Liver (tissue), 9 donors: ENCODE results near the gene DDX42. TPM values are rescaled to one million over a fixed set of nuclear protein-coding genes. Genes with fewer than 3 reads are reported as not detected.
A peak's percentile ranks its signal among the peaks of the same experiment; 100 is the strongest.

ENCODE experiments used
- DNase-seq: peaks from one replicate; pipeline ENCODE4 v3.0.0-alpha.2; 2017; ENCODE audit warnings: low spot score
- H3K27ac ChIP-seq, 2 donors: one replicate each; pipeline ENCODE4 v1.7.0; 2013; ENCODE audit warnings: inconsistent platforms in 2 of 2, low read length in 2 of 2, control low read depth in 1 of 2, low read depth in 1 of 2, mild to moderate bottlenecking in 1 of 2
- H3K27me3 ChIP-seq, 4 donors: one replicate each; pipeline versions ENCODE4 v1.6.1 to v1.7.0; 2013; ENCODE audit warnings: low read length in 3 of 4, inconsistent platforms in 1 of 4, mild to moderate bottlenecking in 1 of 4, moderate library complexity in 1 of 4; ENCODE audit not compliant: control insufficient read depth in 4 of 4, insufficient read depth in 4 of 4
- H3K36me3 ChIP-seq, 4 donors: one replicate each; pipeline versions ENCODE4 v1.6.1 to v1.7.0; 2013; ENCODE audit warnings: low read length in 3 of 4, mild to moderate bottlenecking in 3 of 4, low read depth in 1 of 4, moderate library complexity in 1 of 4; ENCODE audit not compliant: control insufficient read depth in 4 of 4, insufficient read depth in 3 of 4
- H3K4me1 ChIP-seq, 4 donors: one replicate each; pipeline versions ENCODE4 v1.6.1 to v1.7.0; 2013; ENCODE audit warnings: low read length in 3 of 4, mild to moderate bottlenecking in 3 of 4, moderate library complexity in 1 of 4; ENCODE audit not compliant: control insufficient read depth in 4 of 4, insufficient read depth in 4 of 4
- H3K4me3 ChIP-seq, 3 donors: one replicate each; pipeline versions ENCODE4 v1.6.1 to v1.7.0; 2013; ENCODE audit warnings: low read length in 3 of 3, control low read depth in 1 of 3, low read depth in 1 of 3, mild to moderate bottlenecking in 1 of 3
- H3K9ac ChIP-seq, 2 donors: one replicate each; pipeline ENCODE4 v1.7.0; 2013; ENCODE audit warnings: low read length in 2 of 2, mild to moderate bottlenecking in 2 of 2, moderate library complexity in 2 of 2, control low read depth in 1 of 2, low read depth in 1 of 2
- H3K9me3 ChIP-seq, 4 donors: one replicate each; pipeline versions ENCODE4 v1.6.1 to v1.7.0; 2013; ENCODE audit warnings: low read length in 3 of 4; ENCODE audit not compliant: control insufficient read depth in 4 of 4
- ATF3 ChIP-seq: IDR thresholded peaks from 2 replicates; pipeline ENCODE4 v1.6.1; 2016; ENCODE audit warnings: antibody characterized with exemption
- NR2F2 ChIP-seq: IDR thresholded peaks from 2 replicates; pipeline ENCODE4 v1.6.1; 2016; ENCODE audit warnings: antibody characterized with exemption
- RAD21 ChIP-seq, 2 donors: IDR thresholded peaks; 2 replicates each; pipeline ENCODE4 v1.6.1; 2016; ENCODE audit warnings: antibody characterized with exemption in 2 of 2, mild to moderate bottlenecking in 2 of 2
- SP1 ChIP-seq: IDR thresholded peaks from 2 replicates; pipeline ENCODE4 v1.6.1; 2018; ENCODE audit warnings: antibody characterized with exemption, mild to moderate bottlenecking
- TAF1 ChIP-seq: conservative IDR thresholded peaks from 2 replicates; pipeline ENCODE4 v1.6.1; 2016; ENCODE audit warnings: antibody characterized with exemption, mild to moderate bottlenecking
- WGBS: extraction: QIAGEN DNeasy Blood & Tissue Kit; methylation state at CpG from one replicate; pipeline ENCODE4 v1.1.7; 2013; 5-methylcytosine and 5-hydroxymethylcytosine counted together
- polyA plus RNA-seq, 2 donors: library from polyadenylated mRNA; stranded (reverse) in 1 of 2; unstranded in 1 of 2; fragments of 200-250 nt in 1 of 2; fragments of >200 nt in 1 of 2; fragmentation: Nextera tagmentation in 1 of 2; extraction: Ambion mirVana in 1 of 2; gene quantifications; one replicate each; pipeline versions ENCODE4 v1.2.1 to v1.2.3, GENCODE V29; 2013 to 2015
- total RNA-seq, 2 donors: library from RNA; depleted of rRNA; stranded (reverse); fragments of >200 nt; gene quantifications; one replicate each; pipeline ENCODE4 v1.2.3, GENCODE V29; 2014
- TF ChIP-seq, protein P1 (sequence below): IDR thresholded peaks from 2 replicates; pipeline ENCODE4 v1.6.1; 2016; ENCODE audit warnings: antibody characterized with exemption
- TF ChIP-seq, protein P2 (sequence below): IDR thresholded peaks from 2 replicates; pipeline ENCODE4 v1.6.1; 2016; ENCODE audit warnings: antibody characterized with exemption, mild to moderate bottlenecking
- TF ChIP-seq, protein P3 (sequence below): IDR thresholded peaks from 2 replicates; pipeline ENCODE4 v1.6.1; 2016; ENCODE audit warnings: antibody characterized with exemption
- donor health status: healthy.
- donor health status: healthy.
- donor health status: healthy.
- donor health status: healthy.
- donor health status: healthy.

DDX42 gene
- total and polyA plus RNA-seq, 4 donors: 15.0 to 64.2 (median 29.9) TPM

GRCh38 chr17:63819131-63819530 is 45.2 kb downstream of the DDX42 start (continued):
- TF ChIP-seq, protein P1, sequence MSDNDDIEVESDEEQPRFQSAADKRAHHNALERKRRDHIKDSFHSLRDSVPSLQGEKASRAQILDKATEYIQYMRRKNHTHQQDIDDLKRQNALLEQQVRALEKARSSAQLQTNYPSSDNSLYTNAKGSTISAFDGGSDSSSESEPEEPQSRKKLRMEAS: no peak

DNA sequence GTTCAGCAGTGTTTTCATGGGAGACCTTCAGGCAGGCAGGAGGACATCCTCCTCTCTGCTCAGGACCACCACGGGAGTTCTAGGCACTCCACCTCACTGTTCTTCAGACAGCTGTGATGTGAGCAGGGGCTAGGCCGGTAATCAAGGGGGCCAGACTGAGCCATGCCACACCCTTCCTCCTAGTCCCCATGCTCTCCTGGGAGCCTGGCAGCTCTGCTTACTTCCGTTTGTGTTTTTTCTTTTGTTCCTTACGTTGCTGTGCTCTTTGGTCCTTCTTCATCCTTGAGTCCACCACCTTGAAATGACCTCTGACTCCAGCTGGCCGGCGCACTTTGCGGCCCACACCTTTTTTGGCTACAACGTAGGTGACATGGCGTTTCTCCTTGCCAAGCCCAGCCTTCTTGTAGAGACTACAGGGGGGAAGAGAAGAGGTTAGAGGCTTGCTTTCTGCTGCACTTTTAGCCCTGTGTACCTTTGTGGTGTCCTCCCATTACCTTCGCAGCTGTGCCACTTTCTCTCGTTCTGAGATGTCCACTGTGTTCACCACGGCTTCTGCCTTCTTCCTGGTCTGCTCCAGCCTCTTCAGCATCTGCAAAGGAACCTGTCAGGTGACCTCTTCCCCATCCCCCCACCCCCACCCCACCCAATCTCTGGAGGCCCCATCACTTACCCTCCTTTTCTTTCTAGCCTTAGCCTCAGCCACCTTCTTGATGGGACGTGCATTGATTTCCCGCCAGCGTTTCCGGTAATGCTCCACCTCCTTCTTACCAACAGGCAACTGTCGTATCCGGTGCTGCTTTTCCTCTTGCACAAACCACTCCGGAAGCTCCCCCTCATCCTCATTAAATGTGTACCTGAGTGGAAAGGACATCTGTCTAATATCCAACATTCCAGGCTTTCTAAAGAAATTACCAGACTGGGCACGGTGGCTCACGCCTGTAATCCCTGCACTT is 45.9 kb downstream of the DDX42 start:
- WGBS: 66% methylated on average over 21 of the region's 21 CpGs
- peaks cover 0 to 15% (median 13%) of the 10 kb centered on the region in 4 donors for H3K4me1 ChIP-seq

More for the DNA sequence above, 45.9 kb downstream of the DDX42 start:
- TF ChIP-seq NR2F2 (no peak), ATF3 (no peak), SP1 (no peak), RAD21 (IDR thresholded peaks at IDR 0.05) (no peak), TAF1 (no peak)
- TF ChIP-seq, protein P2, sequence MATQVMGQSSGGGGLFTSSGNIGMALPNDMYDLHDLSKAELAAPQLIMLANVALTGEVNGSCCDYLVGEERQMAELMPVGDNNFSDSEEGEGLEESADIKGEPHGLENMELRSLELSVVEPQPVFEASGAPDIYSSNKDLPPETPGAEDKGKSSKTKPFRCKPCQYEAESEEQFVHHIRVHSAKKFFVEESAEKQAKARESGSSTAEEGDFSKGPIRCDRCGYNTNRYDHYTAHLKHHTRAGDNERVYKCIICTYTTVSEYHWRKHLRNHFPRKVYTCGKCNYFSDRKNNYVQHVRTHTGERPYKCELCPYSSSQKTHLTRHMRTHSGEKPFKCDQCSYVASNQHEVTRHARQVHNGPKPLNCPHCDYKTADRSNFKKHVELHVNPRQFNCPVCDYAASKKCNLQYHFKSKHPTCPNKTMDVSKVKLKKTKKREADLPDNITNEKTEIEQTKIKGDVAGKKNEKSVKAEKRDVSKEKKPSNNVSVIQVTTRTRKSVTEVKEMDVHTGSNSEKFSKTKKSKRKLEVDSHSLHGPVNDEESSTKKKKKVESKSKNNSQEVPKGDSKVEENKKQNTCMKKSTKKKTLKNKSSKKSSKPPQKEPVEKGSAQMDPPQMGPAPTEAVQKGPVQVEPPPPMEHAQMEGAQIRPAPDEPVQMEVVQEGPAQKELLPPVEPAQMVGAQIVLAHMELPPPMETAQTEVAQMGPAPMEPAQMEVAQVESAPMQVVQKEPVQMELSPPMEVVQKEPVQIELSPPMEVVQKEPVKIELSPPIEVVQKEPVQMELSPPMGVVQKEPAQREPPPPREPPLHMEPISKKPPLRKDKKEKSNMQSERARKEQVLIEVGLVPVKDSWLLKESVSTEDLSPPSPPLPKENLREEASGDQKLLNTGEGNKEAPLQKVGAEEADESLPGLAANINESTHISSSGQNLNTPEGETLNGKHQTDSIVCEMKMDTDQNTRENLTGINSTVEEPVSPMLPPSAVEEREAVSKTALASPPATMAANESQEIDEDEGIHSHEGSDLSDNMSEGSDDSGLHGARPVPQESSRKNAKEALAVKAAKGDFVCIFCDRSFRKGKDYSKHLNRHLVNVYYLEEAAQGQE: no peak
- TF ChIP-seq, protein P3, sequence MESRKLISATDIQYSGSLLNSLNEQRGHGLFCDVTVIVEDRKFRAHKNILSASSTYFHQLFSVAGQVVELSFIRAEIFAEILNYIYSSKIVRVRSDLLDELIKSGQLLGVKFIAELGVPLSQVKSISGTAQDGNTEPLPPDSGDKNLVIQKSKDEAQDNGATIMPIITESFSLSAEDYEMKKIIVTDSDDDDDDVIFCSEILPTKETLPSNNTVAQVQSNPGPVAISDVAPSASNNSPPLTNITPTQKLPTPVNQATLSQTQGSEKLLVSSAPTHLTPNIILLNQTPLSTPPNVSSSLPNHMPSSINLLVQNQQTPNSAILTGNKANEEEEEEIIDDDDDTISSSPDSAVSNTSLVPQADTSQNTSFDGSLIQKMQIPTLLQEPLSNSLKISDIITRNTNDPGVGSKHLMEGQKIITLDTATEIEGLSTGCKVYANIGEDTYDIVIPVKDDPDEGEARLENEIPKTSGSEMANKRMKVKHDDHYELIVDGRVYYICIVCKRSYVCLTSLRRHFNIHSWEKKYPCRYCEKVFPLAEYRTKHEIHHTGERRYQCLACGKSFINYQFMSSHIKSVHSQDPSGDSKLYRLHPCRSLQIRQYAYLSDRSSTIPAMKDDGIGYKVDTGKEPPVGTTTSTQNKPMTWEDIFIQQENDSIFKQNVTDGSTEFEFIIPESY: no peak
- TF ChIP-seq, protein P1: no peak
- Histone ChIP-seq H3K27ac (peak overlapping the region in 1 of 2 donors; percentile 42), H3K27me3 (no peaks in the 10 kb centered on the region), H3K9me3 (no peaks in the 10 kb centered on the region), H3K4me3 (no peak overlapping the region), H3K9ac (no peak overlapping the region), H3K36me3 (peaks cover 12 to 95% (median 75%) of the 10 kb centered on the region in 4 donors)
- no peak for DNase-seq
